Measurements from ENCODE around the gene ANKMY2. TPM values are rescaled to one million over a fixed set of nuclear protein-coding genes. Genes with fewer than 3 reads are reported as not detected.
"Not testable (repeated sequence)": the region's sequence is repeated elsewhere in the genome, so short reads cannot be mapped to it uniquely, and the experiment has no call there.

The ANKMY2 gene
- total RNA-seq, 2 donors from 2014 or later, result 37.7 to 73.4 TPM

- H3K9me3 ChIP-seq (ENCODE audit: control insufficient read depth, low read length), result no peaks in the 10 kb centered on the region
- H3K27me3 ChIP-seq (ENCODE audit: control insufficient read depth, insufficient read depth, low read length, poor library complexity, severe bottlenecking), result no peaks in the 10 kb centered on the region
- H3K4me1 ChIP-seq (ENCODE audit: control insufficient read depth, insufficient read depth, low read length), result no peaks in the 10 kb centered on the region
- H3K27ac ChIP-seq (ENCODE audit: low read depth, low read length), result no peak overlapping the region
- peaks cover 6% of the 10 kb centered on the region for H3K4me1 Mint-ChIP-seq
- no peak overlapping the region for H3K9ac ChIP-seq (ENCODE audit: extremely low read depth, low read length, poor library complexity, severe bottlenecking)
- 87 to 90% methylated on average over 2 of the region's 2 CpGs for WGBS, 2 experiments (ENCODE audit: insufficient coverage in 1 of 2, insufficient read length in 1 of 2)
- no peak for TF ChIP-seq CTCF (conservative IDR thresholded peaks at IDR 0.05)
- H3K4me3 Mint-ChIP-seq, result no peak overlapping the region
- no peaks in the 10 kb centered on the region for H3K27me3 Mint-ChIP-seq (ENCODE audit: insufficient read depth)
- peak overlapping the region; percentile 65 for H3K27ac Mint-ChIP-seq
- no peak overlapping the region for H3K4me3 ChIP-seq (ENCODE audit: low read length)
- H3K36me3 Mint-ChIP-seq (ENCODE audit: low read depth), result peaks cover 61% of the 10 kb centered on the region
- H3K9me3 Mint-ChIP-seq, result no peaks in the 10 kb centered on the region
- peaks cover 79% of the 10 kb centered on the region for H3K36me3 ChIP-seq (ENCODE audit: control insufficient read depth, insufficient read depth, low read length)
- no peak for DNase-seq
These were observed 40.0 kb upstream of the ANKMY2 start for GRCh38 chr7:16685535-16685934.

- peaks cover 6% of the 10 kb centered on the region for H3K4me1 Mint-ChIP-seq
- H3K4me1 ChIP-seq (ENCODE audit: control insufficient read depth, insufficient read depth, low read length), result no peaks in the 10 kb centered on the region
- peak overlapping the region; percentile 65 for H3K27ac Mint-ChIP-seq
- H3K9ac ChIP-seq (ENCODE audit: extremely low read depth, low read length, poor library complexity, severe bottlenecking), result no peak overlapping the region
- 91 to 93% methylated on average over 2 of the region's 2 CpGs for WGBS, 2 experiments (ENCODE audit: insufficient coverage in 1 of 2, insufficient read length in 1 of 2)
- peaks cover 79% of the 10 kb centered on the region for H3K36me3 ChIP-seq (ENCODE audit: control insufficient read depth, insufficient read depth, low read length)
- H3K27me3 ChIP-seq (ENCODE audit: control insufficient read depth, insufficient read depth, low read length, poor library complexity, severe bottlenecking), result no peaks in the 10 kb centered on the region
- peaks cover 62% of the 10 kb centered on the region for H3K36me3 Mint-ChIP-seq (ENCODE audit: low read depth)
- H3K9me3 ChIP-seq (ENCODE audit: control insufficient read depth, low read length), result no peaks in the 10 kb centered on the region
- H3K27ac ChIP-seq (ENCODE audit: low read depth, low read length), result no peak overlapping the region
- no peaks in the 10 kb centered on the region for H3K9me3 Mint-ChIP-seq
- no peak overlapping the region for H3K4me3 ChIP-seq (ENCODE audit: low read length)
- no peak for TF ChIP-seq CTCF (conservative IDR thresholded peaks at IDR 0.05)
- H3K27me3 Mint-ChIP-seq (ENCODE audit: insufficient read depth), result no peaks in the 10 kb centered on the region
- no peak overlapping the region for H3K4me3 Mint-ChIP-seq
- DNase-seq, result no peak
These were observed 39.4 kb upstream of the ANKMY2 start for GRCh38 chr7:16684935-16685334.

GRCh38 chr7:16678645-16679566 is 33.4 kb upstream of the ANKMY2 start:
- H3K27me3 ChIP-seq (ENCODE audit: control insufficient read depth, insufficient read depth, low read length, poor library complexity, severe bottlenecking); H3K4me1 ChIP-seq (ENCODE audit: control insufficient read depth, insufficient read depth, low read length); H3K9ac ChIP-seq (ENCODE audit: extremely low read depth, low read length, poor library complexity, severe bottlenecking); H3K27me3 Mint-ChIP-seq (ENCODE audit: insufficient read depth); H3K4me1 Mint-ChIP-seq; H3K4me3 ChIP-seq (ENCODE audit: low read length); H3K4me3 Mint-ChIP-seq; H3K9me3 ChIP-seq (ENCODE audit: control insufficient read depth, low read length); DNase-seq; H3K9me3 Mint-ChIP-seq; H3K27ac Mint-ChIP-seq; H3K27ac ChIP-seq (ENCODE audit: low read depth, low read length): not testable (repeated sequence)
- peaks cover 81% of the 10 kb centered on the region for H3K36me3 ChIP-seq (ENCODE audit: control insufficient read depth, insufficient read depth, low read length)
- H3K36me3 Mint-ChIP-seq (ENCODE audit: low read depth), result peaks cover 73% of the 10 kb centered on the region
- 92 to 94% methylated on average over 10 to 14 of the region's 14 CpGs for WGBS, 2 experiments (ENCODE audit: insufficient coverage in 1 of 2, insufficient read length in 1 of 2)

Measured in endodermal cell (in vitro differentiated cells).